Parathyroid adenoma (tissue), 2 donors: Measurements from ENCODE around the gene ZNF700.
A peak's percentile ranks its signal among the peaks of the same experiment; 100 is the strongest.

Experiments
- H2AFZ ChIP-seq: fragments of 300-600 bp; sonication (generic); one replicate; pipeline ENCODE4 v1.7.0; 2017; ENCODE audit warnings: antibody characterized with exemption, mild to moderate bottlenecking
- H3K27ac ChIP-seq: fragments of 300-600 bp; sonication (generic); one replicate; pipeline ENCODE4 v1.7.0; 2017
- H3K27me3 ChIP-seq: fragments of 300-600 bp; sonication (generic); one replicate; pipeline ENCODE4 v1.7.0; 2017; ENCODE audit warnings: low read length; ENCODE audit not compliant: control insufficient read depth, insufficient read depth
- H3K36me3 ChIP-seq: fragments of 300-600 bp; sonication (generic); one replicate; pipeline ENCODE4 v1.7.0; 2017; ENCODE audit warnings: low read length; ENCODE audit not compliant: control insufficient read depth, insufficient read depth
- H3K4me1 ChIP-seq: fragments of 300-600 bp; sonication (generic); one replicate; pipeline ENCODE4 v1.7.0; 2017; ENCODE audit warnings: control low read depth
- H3K4me2 ChIP-seq: fragments of 300-600 bp; sonication (generic); one replicate; pipeline ENCODE4 v1.7.0; 2017; ENCODE audit warnings: low read length
- H3K4me3 ChIP-seq: fragments of 300-600 bp; sonication (generic); one replicate; pipeline ENCODE4 v1.7.0; 2017; ENCODE audit warnings: low read depth, low read length
- H3K79me2 ChIP-seq: fragments of 300-600 bp; sonication (generic); one replicate; pipeline ENCODE4 v1.7.0; 2017; ENCODE audit warnings: control low read depth
- H3K9ac ChIP-seq: fragments of 300-600 bp; sonication (generic); one replicate; pipeline ENCODE4 v1.7.0; 2017; ENCODE audit warnings: mild to moderate bottlenecking
- H3K9me3 ChIP-seq: fragments of 300-600 bp; sonication (generic); one replicate; pipeline ENCODE4 v1.7.0; 2017; ENCODE audit warnings: low read length; ENCODE audit not compliant: control insufficient read depth
- CTCF ChIP-seq: fragments of 300-600 bp; sonication (generic); IDR thresholded peaks from one replicate; pipeline ENCODE4 v1.7.0; 2017; ENCODE audit warnings: antibody characterized with exemption, mild to moderate bottlenecking
- donor health status: primary hyperparathyroidism.

ZNF700 gene

DNA sequence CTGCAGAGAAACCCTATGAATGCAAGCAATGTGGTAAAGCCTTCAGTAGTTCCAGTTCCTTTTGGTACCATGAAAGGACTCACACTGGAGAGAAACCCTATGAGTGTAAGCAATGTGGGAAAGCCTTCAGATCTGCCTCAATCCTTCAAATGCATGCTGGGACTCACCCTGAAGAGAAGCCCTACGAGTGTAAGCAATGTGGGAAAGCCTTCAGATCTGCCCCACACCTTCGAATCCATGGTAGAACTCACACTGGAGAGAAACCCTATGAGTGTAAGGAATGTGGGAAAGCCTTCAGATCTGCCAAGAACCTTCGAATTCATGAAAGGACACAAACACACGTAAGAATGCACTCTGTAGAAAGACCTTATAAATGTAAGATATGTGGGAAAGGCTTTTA lies 54.6 kb downstream of the ZNF700 start:
- H3K27ac ChIP-seq: no peak overlapping the region
- no peak overlapping the region for H3K4me3 ChIP-seq
- peaks cover 16% of the 10 kb centered on the region for H3K79me2 ChIP-seq
- no peak overlapping the region for H3K4me2 ChIP-seq
- H3K4me1 ChIP-seq: no peaks in the 10 kb centered on the region
- H3K9ac ChIP-seq: no peak overlapping the region
- TF ChIP-seq CTCF: no peak
- H3K9me3 ChIP-seq: peaks cover 7% of the 10 kb centered on the region
- peaks cover 12% of the 10 kb centered on the region for H3K36me3 ChIP-seq
- no peaks in the 10 kb centered on the region for H3K27me3 ChIP-seq
- H2AFZ ChIP-seq: no peak overlapping the region

GRCh38 chr19:11982526-11982925 lies 57.6 kb downstream of the ZNF700 start:
- Histone ChIP-seq H3K36me3 (peaks cover 12% of the 10 kb centered on the region), H3K27ac (no peak overlapping the region), H3K27me3 (no peaks in the 10 kb centered on the region), H3K4me1 (no peaks in the 10 kb centered on the region), H3K79me2 (no peaks in the 10 kb centered on the region), H2AFZ (no peak overlapping the region), H3K4me3 (no peak overlapping the region), H3K9ac (no peak overlapping the region), H3K4me2 (no peak overlapping the region), H3K9me3 (peaks cover 7% of the 10 kb centered on the region)
- no peak for TF ChIP-seq CTCF

- TF ChIP-seq CTCF: no peak
- Histone ChIP-seq H3K27me3 (no peaks in the 10 kb centered on the region), H3K4me2 (no peak overlapping the region), H3K27ac (no peak overlapping the region), H3K4me3 (no peak overlapping the region), H3K9me3 (no peaks in the 10 kb centered on the region), H3K36me3 (peaks cover 6% of the 10 kb centered on the region), H2AFZ (no peak overlapping the region), H3K9ac (no peak overlapping the region), H3K4me1 (no peaks in the 10 kb centered on the region), H3K79me2 (peaks cover 4% of the 10 kb centered on the region)
These were observed 60.1 kb downstream of the ZNF700 start for GRCh38 chr19:11984986-11985385.

DNA sequence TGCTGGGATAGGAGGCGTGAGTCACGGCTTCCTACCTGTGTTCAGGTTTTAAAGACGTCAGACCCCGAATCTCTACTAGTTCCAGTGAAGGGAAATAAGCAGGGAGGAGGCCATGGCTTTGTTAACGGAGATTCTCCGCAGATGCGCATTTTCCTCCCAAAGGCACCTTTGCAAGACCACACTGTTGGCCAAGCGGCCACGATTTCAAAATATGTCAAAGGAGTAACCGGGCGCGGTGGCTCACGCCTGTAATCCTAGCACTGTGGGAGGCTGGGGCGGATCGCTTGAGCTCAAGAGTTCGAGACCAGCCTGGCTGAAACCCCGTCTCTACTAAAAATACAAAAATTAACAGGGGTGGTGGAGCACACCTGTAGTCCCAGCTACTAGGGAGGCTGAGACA lies 61.8 kb downstream of the ZNF700 start:
- Histone ChIP-seq H3K4me1 (no peaks in the 10 kb centered on the region), H3K27me3 (no peaks in the 10 kb centered on the region), H3K4me3 (peak overlapping the region; percentile 96), H3K4me2 (no peak overlapping the region), H3K9me3 (no peaks in the 10 kb centered on the region), H3K36me3 (no peaks in the 10 kb centered on the region), H2AFZ (no peak overlapping the region), H3K9ac (no peak overlapping the region), H3K27ac (no peak overlapping the region), H3K79me2 (peaks cover 18% of the 10 kb centered on the region)
- TF ChIP-seq CTCF: no peak

DNA sequence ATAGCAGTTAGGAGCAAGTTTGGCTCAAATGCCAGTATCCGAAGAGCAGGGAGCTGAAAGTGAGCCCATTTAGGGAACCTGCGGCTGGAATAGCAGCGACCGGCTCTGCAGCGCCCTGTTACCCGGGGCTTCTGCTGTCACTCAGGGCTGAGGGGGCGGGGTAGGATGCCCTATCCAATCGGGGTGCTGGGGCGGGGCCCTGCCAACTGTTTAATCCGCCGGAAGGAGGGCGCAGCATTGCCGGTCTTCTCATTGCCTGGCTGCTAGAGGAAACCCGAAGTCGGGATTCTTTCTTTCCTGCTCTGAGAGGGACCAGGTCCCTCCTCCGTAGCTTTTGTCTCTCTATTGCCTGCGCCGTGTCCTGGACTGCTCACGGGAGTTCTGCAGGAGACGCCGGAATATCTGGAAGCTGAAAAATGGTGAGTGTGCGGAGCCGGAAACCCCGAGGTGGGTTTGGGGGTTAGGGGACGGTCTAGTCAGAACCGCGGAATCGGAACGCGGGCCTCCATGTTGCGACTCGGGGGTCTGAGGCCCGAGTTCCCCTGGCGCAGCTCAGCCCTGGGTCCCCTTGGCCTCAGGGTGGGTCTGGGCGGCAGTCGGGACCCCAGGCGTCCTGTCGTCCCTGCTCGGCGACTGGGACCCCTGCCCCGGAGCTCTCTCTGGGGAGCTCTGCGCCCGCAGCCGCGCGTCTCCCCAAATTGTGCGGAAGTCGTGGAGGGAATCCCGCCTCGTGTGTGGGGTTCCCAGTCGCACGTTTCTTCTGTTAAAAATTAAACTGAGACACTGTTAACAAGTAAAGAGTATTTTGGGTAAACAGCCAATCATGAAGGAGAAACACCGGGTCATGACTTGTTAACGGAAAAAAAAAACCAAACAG lies 62.7 kb downstream of the ZNF700 start:
- Histone ChIP-seq H3K27ac (peak overlapping the region; percentile 95), H3K4me2 (peak overlapping the region; percentile 97), H2AFZ (peak overlapping the region; percentile 96), H3K27me3 (no peaks in the 10 kb centered on the region), H3K9me3 (no peaks in the 10 kb centered on the region), H3K9ac (peak overlapping the region; percentile 90), H3K4me1 (no peaks in the 10 kb centered on the region), H3K36me3 (no peaks in the 10 kb centered on the region), H3K4me3 (peak overlapping the region; percentile 96), H3K79me2 (peaks cover 18% of the 10 kb centered on the region)
- TF ChIP-seq CTCF: peak; percentile 12
